HG03521 (cell line): ENCODE measurements around the gene VENTX.
"Not testable (repeated sequence)": the region's sequence is repeated elsewhere in the genome, so short reads cannot be mapped to it uniquely, and the experiment has no call there.

Experiments used
- ATAC-seq: cut with Tn5 transposase; IDR thresholded peaks from one replicate; pipeline ENCODE4 v1.9.1; 2021; ENCODE audit warnings: mild to moderate bottlenecking, moderate library complexity; ENCODE audit not compliant: unreplicated experiment

Gene VENTX

DNA sequence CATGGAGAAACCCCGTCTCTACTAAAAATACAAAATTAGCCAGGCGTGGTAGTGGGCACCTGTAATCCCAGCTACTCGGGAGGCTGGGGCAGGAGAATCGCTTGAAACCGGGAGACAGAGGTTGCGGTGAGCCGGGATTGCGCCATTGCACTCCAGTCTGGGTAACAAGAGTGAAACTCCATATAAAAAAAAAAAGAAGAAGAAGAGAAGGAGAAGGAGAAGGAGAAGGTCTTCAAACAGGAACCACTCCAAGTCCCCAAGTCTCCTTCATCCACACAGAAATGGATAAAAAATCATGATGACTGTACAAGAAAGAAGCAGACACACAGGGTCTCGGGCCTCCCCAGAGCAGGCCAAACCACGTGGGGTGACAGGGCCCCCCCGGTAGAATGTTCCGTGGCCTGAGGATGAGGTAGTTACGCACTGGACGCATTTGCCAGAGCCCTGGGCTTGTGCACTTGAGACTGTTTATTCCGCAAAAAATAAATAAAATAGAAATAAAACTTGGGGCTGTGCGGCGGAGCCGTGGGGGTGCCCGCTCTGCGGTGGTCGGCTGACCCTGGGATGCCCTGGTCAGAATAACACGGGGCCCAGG, 15.8 kb downstream of the VENTX start:
- ATAC-seq = no peak

DNA sequence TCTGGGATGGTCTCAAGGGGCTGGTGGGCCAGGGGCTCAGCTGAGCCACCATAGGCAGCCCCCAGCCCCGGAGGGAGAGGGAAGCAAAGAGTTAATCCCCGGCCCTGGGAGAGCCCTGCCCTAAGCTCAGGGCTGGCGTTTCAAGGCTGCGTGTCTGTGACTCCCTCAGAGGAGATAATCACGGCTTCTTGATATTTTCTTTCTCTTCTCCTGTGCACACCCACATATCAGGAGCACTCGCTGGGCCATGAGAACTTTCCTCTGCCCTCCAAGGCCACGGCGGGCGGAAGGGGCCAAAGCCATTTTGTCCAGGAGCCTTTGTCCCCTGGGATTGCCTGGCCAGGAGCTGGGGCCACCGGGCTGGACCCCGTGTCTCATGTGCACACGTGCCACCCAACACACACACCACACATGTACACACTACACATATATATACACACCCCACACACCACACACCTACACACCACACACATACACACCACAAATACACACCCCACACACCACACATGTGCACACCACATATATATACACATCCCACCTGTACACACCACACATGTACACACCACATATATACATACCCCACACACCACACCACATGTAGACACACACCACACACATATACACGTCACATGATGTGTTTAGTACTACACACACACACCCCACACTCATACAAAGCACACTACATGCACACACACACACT, 16.9 kb downstream of the VENTX start:
- no peak for ATAC-seq

DNA sequence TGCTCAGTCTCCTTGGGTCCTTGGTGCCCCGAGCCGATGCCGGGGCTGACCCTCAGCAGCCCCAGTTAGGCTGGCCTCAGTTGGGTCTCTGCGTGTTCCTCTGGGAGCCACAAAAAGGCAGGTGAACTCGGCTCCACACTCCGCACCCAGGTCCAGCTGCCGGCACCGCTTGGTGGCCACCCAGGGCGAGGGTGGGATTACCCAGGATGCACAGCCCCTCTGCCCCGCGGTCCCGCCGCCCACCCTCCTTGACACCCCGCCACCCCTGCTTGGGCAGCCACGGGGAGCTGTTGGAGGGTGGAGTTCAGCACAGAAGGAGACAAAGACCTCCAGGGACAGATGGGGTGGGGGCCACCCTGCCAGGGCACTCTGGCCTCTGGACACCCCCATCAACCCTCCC, 17.7 kb downstream of the VENTX start:
- no peak for ATAC-seq

DNA sequence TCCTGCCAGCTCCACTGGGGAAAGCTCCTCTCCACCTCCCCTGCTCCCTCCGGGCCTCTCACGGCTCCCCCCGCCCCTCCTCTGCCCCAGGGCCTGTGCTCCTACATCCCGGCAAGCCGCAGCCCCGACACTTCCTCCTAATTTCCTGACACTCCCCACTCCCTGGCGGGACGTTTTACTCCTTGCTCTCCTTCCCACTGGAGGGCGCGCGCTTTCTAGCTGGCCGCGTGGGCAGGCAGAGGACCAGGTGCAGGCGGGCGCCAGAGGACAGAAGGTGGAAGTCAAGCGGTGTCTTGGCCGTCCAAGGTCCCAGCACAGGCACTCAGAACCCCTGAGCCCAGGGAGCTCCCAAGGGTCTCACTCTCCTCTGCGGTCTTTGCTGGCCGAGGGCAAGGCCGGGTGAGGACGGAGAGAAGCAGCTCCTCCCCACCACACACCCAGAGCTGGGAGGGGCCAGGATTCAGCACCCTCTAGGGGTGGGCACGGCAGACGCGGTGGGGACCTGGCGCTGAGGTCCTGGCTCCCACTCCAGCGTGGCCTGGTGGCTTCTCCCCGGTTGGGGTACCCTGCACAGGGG, 19.9 kb downstream of the VENTX start:
- no peak for ATAC-seq

DNA sequence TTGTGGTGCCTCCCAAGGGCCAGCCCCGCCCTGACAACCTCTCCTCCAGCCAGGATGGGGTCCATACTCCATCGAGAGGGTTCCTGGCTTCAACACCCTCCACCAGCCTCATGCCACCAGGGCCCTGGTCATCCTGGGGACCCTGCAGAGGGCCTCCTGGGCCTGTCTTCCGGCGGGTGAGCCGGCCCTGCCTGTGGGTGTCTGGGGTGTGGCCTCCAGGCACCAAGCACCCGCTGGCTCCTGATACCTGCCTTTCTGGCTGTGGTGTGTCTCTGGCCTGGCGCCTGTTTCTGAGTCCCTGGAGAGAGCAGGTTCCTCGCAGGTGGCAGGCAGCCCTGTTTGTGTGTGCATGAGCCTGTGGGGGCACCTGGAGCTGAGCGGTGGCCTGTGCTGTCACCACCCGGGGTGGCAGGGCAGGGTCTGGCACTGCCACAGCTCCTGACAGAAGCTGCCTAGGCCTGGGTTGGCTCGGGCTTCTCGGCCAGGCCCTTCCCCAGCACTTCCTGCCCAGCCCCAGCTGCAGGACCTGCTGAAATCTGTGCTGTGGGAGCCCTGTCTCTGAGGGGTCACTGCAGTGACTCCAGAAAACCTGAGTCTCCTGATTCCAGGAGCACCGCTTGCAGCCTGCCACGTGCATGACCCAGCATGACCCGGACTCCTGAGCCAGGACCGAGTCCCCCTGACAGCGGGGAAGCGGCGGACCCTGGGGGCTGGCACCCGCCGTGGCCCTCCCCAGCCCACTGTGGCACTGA, 20.6 kb downstream of the VENTX start:
- ATAC-seq = no peak

DNA sequence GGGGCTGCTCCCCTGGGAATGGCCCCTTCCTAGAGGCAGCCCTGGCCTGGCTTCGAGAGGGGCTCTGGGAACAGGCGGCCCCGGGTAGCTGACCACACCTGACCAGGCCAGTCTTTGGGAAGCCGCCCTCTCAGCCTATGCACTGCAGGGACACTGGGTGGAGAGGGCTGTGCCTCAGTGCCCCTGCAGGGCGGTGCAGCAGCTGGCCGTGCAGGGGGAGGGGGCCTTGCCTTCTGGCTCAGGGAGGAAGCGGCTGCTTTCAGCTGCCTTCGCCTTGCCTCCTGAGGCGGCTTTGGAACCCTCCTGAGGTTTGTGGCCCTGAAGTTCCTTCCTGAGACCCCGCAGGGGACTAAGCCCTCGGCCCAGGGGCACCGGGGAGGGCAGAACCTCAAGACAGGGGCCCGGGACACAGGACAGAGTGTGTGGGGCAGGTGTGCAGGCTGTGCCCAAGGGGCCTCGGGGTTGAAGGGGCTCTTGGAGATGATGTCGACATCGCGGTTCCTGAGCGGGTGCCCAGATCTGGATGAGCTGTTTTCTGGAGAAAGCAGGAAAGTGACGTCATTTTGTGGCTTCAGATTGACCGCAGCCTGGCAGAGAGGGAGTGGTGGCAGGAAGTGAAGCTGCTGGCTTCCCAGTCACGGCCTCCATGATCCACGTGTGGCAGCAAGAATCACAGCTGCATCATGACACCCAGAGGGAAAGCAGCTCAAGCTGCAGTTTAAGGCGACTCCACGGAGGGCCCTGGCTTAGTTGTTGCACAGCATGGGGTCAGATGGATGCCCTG, 21.4 kb downstream of the VENTX start:
- ATAC-seq = no peak

DNA sequence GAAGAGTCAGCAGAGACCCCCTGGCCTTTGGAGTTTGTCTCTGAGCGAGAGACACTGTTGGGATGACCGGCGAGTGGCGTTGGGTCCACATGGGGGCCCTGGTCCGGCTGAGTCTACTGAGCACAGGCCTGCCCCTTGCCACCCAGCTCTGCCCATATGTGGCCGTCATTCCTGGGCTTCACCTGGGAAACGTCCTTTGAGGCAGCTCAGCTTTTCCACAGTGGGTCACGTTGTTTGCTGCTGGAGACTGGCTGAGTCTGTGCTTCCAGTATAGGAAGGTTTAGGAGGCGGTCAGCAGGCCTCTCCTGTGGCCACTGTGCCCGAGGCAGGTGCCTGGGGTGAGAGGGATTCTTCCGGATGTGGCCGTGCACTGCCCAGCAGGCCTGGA, 21.9 kb downstream of the VENTX start:
- ATAC-seq = no peak

DNA sequence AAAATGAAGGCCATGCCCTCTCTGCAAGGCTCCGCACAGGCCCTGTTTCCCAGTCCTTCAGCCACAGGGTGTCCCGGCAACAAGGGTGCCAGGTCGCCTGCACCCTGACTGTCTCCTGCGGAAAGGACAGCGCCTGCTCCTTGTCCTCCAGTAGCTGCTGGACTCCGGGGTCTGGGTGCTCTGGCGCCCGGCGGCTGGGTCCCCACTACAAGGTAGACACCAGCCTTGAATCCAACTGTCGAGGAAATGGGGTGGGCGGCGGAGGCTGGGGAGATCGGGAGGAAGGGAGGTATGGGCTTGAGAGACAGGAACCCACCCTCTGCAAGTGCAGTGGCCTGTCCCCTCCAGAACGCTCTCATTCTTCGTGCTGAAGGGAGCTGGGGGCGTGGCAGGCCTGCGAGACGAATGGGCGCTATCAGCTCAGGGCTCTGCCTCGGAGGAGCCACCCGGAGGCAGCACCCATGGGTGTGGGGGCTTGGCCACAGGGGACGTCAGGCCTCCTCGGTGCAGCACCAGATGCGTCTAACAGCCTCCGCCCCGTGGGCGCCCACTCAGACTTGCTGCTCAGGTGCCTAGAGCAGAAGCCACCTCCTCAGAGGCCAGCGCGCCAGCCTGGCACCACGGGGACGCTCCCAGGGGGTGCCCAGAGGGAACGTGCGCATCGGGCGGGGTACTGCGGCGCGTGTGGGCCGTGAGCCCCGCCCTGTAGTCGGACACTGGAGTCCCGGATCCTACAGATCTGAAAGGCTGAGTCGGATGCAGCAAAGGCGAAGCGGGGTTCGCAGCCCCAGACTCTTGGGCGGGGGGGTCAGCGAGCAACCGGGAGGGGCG, 23.5 kb downstream of the VENTX start:
- peak; percentile 36 for ATAC-seq

DNA sequence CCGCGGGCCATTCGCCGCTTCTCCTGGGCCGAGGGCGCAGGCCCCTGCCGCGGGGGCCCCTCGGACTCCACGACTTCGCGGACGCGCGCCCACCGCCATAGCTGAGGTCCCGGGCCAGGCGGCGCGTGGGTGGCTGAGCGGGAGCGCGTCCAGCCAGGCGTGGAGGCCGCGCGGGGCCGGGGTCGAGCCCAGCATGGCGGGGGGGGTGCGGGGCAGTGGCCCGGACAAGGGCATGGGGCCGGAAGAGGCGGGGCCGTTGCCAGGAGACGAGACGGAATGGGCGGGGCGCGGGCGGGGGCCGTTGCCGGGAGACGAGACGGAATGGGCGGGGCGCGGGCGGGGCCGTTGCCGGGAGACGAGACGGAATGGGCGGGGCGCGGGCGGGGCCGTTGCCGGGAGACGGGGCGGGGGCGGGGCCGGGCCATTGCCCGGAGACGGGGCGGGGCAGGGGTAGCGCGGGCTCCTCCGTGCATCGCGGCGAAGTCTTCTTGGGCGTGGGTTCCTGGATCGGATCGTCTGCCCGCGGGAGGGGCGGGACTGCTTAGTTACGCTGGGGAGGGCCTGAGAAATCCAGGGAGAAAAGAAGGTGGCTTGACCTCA, 24.2 kb downstream of the VENTX start:
- ATAC-seq = peak; percentile 53

DNA sequence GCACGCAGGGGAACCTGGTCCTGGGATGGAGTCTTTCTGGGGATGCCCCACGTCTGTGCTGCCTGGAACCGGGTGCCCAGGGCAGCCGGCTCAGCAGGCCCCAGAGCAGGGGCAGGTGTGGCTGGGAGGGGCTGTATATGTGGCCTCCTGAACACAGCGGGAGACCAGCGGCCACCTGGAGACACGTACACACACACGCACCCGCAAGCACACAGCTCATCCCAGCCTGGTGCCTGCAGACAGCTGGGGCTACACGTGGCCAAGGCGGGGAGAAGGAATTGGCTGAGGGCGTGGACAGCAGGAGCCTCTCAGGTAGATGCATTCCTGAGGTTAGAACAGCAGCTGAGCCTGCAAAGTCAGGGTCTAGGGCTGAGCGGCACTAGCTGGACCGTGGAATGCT, 25.0 kb downstream of the VENTX start:
- ATAC-seq = no peak

DNA sequence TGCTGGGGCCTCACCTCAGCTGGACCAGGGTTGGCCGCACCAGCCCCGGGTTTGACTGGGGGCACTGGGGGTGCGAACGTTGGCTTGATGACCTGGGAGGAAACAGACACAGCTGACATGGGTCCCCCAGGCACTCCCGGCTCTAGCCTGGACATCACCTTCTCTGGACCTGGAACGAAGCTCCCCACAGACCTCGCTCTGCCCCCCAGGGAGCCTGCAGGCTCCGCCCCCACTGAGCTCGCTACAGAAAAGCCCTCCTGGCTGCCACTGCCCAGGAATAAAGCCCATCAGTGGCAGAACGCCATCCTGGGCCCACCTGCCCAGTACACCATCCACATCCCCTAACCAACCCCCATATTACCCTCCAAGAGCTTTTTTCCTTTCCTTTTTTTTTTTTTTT, 26.0 kb downstream of the VENTX start:
- ATAC-seq = no peak

DNA sequence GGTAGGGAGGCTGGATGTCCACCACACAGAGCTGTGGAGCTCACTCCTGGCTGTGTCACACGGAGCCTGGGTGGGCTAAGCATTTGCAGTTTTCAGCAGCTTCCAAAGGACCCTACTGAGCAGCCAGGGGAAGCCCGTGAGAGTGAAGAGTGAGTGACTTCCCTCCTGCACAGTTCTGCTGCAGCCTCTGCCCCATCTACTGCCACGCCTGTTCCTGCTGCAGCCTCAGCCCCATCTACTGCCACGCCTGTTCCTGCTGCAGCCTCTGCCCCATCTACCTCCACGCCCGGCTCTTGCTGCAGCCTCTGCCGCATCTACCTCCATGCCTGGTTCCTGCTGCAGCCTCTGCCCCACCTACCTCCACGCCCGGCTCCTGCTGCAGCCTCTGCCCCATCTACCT, 26.8 kb downstream of the VENTX start:
- ATAC-seq = no peak

DNA sequence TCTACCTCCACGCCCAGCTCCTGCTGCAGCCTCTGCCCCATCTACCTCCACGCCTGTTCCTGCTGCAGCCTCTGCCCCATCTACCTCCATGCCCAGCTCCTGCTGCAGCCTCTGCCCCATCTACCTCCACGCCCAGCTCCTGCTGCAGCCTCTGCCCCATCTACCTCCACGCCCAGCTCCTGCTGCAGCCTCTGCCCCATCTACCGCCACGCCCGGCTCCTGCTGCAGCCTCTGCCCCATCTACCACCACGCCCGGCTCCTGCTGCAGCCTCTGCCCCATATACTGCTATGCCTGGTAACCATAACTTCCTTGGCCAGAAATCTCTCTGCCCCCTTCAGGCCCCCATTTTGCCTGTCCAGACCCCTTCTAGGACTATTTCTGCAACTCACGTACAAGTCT, 27.4 kb downstream of the VENTX start:
- ATAC-seq = not testable (repeated sequence)

DNA sequence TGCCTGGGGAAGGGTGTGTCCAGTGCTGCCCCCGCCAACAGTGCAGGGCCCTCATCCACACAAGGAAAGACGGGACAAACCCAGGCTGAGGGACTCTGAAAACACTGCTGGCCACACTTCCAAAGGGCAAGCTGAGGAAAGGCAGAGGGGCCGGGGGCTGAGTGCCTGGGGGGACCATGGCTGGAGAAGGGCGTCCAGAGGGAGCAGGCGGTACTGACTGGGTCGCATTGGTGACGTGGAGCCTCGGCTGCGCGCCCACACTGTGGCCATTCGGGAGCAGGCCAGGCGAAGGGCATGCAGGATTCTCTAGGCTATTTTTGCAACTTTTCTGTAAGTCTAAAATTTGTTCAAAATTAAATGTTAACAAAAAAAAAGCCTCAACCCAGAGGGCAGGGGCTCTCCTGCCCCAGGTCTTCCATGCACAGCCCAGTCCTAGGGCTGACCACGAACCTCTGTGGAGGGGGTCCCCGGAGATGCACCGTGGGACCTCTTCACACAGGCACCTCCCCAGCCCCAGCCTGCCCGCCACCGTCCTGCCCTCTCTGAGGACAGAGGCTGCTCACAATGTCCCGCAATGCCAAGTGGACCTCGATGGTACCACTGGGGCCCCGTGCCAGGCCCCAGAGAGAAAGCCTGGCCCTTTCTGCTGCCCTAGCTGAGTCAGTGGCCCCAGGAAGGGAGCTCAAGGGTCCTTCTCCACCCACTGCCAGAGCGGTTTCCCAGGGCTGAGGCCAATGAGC, 28.6 kb downstream of the VENTX start:
- ATAC-seq = no peak

DNA sequence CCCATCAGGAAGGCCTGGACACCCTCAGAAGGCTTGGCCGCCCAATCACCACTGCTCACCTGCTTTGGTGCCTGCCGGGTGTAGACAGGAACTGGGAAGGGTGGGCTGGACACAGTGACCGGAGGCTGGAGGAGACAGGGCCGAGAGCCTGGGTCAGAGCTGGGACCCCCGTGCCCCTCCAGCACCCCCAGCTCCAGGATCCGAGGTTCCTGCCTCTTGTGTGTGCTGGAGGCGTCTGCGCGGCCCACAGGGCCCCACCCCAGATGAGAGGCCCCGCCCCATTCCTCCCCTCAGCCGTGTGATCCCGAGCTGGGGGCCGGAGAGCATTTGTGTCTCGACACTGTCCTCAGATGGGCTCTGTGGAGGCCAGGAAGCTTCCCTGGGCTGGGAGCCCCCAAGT, 29.6 kb downstream of the VENTX start:
- no peak for ATAC-seq

DNA sequence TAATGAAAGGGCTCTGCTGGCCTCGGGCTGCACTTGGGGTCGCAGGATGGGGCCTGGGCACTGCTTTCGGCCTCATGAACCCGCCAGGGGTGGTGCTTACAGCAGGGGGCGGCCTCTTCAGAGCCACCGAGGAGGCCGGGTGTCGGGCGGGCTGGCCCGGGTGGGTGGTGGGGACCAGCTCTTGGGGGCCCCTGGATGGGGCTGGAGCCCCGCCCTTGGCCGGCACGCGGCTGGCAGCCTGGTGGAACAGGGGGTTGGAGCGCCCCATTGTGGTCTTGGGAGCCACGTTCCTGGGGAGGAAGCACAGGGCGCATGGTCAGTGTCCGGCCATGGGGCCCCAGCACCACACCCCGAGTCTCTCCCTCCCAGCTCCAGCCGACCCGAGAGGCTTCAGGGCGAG, 30.2 kb downstream of the VENTX start:
- no peak for ATAC-seq

DNA sequence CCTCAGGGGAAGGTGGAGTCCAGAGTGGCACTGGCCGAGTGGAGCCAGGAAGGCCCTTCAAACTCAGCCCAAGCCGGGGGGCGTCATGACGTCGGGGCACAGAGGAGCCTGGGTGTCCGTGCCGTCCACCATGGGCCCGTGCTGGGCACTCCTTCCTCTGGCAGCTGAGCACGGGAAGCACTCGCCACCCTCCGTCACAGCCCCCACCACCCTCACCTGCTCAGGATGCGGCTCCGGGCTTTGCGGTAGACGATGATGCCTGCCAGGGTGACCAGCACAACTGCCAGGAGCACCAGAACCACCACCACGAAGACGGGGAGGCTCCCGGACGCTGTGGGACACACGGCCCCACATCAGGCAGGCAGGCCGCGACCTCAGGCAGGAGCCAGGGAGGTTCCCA, 30.9 kb downstream of the VENTX start:
- ATAC-seq = no peak

DNA sequence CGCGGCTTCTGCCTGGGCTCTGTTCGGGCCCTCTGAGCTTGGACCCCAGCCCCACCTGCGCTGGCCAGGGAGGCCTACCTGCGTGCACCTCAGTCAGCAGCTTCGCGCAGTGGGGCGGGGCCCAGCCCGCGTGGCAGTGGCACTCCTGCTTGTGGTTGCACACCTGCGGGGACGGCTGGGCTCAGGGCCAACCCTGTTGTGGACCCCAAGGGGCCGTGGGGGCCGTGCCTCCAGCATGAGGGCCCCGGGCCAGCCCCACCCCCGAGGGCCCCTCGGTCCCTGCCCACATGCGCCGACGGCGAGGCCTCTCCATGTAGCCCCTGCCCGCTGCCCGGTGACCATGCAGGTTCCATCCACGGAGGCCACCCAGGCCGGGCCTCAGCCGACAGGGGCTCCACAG, 31.7 kb downstream of the VENTX start:
- ATAC-seq = no peak

DNA sequence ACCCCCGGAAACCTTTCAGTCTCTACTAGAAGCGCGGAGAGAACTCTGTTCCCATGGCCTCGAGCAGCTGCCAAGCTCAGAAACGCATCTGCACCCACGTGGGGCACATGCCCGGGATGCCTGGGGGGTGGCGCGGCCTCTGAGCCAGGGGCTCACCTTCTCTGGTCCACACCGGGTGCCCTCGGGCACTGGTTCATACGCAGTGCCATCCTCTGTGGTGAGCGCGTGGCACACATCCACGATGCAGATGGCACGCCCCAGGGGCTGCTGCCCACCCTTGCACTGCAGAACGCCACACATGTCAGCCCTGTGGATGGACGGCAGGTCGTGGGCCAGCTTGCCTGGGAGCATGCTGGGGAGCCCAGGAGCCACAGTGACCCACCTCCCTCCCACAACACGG, 32.5 kb downstream of the VENTX start:
- ATAC-seq = no peak
